RPMI7951 (cell line): ENCODE results near the gene DCXR. TPM values are rescaled to one million over a fixed set of nuclear protein-coding genes. Genes with fewer than 3 reads are reported as not detected.

Source experiments
- DNase-seq: peaks from one replicate; pipeline ENCODE4 v3.0.0-alpha.2; 2012; ENCODE audit warnings: low read depth
- total RNA-seq: library from RNA; depleted of rRNA; stranded (reverse); fragments of >200 nt; shearing (Covaris generic); gene quantifications from 2 replicates; pipeline ENCODE4 v1.2.3, GENCODE V29; 2014

Gene DCXR
- total RNA-seq, 1 experiment from 2014 or later = 82.2 TPM

DNA sequence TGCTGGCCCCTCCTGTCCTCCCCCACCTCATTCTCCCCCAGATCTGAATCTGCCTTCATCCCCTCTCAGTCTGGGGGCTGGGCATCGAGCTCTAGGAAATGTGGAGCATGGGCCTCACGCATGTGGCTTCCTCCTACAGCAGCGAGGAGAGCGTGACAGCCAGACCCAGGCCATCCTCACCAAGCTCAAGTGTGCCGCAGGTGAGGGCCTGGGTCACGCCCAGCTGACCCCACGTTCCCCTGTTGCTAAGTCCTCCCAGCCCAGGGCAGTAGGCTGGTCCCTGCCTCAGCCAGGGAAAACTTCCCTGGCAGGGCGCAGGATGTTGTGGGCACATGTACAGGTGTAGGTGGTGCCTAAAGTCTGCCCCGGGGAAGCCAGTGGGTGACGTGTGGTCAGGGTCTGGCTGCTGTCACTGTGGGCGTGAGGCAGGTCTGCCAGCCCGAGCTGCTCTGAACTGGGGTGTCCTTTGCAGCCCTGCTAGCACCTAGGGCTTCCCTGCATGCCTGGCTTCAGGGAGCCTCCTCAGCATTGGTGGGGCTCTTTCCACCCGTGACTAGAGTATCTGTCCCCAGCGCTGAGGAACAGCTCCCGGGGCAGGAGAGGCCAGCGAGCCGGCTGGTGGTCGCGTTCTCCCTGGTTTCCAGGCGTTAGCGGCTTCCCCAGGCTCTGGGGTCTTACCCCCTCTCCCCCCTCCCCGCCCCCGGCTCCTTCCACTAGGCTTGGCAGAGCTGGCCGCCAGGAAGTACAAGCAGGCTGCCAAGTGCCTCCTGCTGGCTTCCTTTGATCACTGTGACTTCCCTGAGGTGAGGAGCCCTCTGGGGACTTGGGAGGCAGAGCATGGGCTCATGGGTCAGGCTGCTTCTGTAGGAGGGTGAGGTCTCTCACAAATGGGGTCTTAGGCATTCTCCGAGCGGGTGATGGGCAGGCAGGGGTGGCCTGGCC is 17.8 kb upstream of the DCXR start:
- no peak for DNase-seq

DNA sequence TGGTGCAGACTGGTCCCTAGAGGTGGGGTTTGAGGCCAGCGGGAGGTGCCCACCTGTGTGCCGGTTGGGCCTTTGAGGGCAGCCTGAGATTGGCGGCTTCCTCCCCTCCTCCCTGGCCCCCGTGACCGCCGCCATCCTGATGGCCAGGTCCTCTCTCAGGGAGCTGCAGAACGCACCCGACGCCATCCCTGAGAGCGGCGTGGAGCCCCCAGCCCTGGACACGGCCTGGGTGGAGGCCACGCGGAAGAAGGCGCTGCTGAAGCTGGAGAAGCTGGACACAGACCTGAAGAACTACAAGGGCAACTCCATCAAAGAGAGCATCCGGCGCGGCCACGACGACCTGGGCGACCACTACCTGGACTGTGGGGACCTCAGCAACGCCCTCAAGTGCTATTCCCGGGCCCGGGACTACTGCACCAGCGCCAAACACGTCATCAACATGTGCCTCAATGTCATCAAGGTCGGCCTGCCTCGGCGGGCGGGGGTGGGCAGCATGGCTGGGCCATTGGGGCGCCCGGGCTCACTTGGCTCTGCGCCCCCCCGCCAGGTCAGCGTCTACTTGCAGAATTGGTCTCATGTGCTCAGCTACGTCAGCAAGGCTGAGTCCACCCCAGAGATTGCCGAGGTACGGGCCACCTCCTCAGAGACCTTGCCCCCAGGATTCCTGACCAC is 17.0 kb upstream of the DCXR start:
- DNase-seq = no peak

DNA sequence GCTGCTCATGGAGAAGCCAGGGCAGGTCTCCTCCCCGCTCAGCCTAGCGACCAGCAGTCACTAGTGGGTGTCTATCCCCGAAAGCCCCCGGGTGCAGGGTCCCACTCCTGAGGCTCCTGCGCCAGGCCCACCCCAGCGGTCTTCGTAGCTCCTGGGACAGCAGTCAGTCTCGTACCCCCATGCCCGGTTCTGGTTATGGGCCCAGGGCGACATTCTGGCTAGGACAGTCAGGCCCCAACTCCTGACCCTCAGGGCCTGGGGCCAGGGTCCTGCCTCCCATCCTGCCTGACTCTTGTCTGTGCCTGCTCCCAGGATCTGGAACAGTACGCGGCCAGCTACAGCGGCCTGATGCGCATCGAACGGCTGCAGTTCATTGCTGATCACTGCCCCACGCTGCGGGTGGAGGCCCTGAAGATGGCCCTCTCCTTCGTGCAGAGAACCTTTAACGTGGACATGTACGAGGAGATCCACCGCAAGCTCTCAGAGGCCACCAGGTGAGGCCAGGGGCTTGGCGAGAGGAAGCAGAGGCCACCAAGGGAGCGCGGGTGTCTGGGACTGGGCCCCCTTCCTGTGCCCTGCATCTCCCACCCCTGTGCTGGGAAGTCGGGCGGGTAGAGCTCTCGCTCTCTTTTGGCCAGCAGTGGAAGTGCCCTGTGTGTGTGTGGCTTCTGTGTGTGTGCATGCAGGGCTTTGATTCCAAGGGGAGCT is 16.2 kb upstream of the DCXR start:
- DNase-seq = no peak

DNA sequence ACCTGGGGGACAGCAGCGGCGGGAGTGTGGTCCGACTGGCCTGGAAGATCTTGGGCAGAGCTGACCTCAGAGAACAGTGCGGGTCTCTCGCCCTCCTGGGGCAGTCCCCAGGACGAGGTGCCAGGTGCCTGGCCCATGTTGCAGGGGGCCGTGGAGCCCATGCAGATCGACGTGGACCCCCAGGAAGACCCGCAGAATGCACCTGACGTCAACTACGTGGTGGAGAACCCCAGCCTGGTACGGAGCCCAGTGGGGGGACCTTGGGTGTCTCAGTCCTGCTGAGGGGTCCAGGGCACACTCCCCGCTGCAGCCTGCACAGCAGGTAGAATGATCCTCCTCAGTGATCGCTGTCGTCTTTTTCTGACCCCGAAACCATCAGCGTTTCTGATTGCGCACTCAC is 15.6 kb upstream of the DCXR start:
- DNase-seq = no peak

DNA sequence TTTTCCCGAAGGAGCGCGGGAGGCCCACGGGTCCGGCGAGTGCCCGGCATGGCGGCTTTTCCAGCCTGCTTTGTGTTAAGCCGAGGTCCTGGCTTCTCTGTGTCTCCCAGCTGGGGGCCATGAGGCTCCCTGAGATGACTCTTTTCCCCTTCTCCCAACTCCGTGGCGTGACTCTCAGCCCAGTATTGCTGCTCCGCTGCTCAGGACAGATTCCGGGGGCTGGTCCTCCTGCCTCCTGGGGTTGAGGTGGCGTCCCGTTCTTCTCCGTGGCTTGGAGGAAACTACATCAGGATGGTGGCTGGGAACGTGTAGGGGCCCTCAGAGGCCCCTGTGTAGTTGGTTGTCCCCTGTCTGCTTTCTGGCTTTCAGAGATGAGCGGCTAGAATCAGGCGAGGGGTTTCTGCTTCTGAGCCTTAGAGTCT is 15.2 kb upstream of the DCXR start:
- no peak for DNase-seq

DNA sequence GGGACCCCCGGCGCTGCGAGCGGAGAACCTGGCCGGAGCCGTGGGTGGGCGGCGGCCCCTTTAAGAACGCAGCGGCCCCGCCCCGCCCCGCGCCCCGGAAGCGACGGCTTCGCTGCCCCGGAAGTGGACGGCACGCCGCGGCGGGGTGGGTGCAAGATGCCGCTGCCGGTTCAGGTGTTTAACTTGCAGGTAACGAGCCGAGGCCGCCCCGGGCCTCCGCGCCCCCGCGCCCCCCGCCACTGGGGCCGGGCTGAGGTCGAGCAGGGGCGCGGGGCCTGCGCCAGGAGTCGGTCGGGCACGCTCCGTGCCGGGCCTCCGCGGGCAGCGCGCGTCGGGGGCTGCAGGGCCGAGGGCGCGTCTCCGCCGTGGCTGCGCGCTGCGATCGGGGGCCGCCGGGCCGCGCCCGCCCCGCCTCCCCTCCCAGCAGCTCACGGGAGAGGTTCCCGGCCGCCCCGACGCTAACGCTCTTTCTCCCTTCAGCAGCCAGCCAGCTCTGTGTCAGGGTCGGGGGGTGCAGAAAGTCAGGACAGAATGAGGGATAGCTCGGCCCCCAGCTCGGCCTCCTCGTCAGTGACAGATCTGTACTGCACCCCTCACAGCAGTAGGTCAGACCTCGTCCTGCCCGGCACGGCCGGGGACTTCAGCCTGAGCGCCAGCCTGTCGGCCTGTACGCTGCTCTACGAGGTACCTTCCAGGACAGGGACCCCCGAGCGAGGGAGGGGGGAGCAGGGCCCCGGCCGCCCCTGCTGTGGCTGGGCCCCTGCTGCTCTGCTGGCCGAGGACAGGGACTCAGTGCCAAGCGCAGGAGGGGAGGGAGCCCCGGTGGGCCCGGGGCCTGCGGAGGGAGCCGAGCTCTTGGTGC is 14.5 kb upstream of the DCXR start, which contains the start of the genes GPS1 and RFNG:
TSS of gene GPS1 (plus strand) at position 123 of the 862 bp plus-strand sequence. CDS start at position 157, 34 bp downstream.
TSS of gene RFNG (minus strand) at position 36 of the 862 bp plus-strand sequence. CDS start 45 bp downstream, outside the sequence.
- DNase-seq = peak; percentile 52

DNA sequence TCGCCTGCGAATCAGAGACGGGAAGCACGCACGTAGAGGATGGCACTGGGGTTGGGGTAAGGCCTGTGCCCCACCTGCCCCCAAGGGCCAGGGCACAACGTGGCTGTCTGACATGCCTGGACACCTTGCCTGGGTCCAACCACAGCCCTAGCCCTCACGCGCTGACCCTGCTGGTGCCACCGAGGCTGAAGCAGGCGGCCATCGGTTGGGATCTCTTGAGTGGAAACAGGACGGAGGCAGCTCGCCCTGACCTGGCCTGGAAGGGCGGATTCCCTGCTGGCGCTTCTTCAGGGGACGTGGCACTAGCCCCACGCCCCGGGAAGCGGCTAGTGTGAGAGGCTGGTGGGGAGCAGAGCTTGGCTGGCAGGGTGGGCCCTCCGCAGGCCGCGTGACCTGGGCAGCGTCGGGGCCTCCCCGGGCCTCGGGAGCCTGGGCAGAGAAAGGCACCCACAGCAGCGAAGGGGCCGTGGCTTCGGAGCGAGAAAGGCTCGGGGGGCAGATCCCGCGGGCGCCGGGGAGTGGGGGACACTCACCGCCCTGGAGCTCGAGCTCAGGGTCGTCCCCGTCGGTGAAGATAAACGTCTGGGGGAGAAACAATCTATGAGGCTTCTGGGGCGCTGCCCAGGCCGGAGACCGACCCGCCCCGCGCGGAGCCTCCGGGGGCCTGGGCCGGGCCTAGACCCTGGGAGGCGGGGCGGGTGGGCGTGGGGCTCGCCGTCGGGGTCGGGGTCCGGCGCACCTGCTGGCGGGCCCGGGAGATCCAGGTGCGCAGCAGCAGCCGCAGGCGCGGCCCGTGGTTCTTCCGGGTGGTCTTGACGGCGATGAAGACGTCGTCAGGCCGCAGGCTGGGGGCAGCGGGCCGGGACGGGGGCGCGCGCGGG is 13.5 kb upstream of the DCXR start:
- DNase-seq = no peak

DNA sequence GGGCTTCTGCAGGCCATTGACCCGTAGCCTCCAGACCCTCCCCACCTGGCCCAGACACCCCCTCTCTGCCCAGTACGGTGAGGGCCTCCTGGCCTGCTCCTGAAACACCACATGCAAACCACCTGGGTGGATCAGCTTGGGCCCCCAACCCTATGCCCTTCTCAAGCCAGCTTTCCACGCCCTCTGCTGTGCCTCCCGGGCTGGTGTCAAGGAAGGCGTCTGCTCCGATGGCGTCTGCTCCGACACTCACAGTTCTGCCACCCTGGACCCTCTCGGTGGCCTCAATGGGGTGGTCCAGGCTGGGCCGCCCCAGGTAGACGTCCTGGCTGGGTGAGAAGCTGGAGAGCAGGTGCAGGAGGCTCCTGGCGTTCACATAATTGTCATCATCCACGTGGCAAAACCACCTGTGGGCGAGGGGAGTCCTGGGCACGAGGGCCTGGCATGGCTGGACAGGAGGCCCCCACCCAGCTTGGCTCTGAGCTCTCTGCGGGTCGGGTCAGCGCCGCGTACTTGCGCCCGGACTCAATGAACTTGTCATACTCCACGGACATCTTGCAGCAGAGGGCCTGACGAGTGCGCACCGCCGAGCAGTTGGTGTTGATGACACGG is 12.8 kb upstream of the DCXR start:
- no peak for DNase-seq

DNA sequence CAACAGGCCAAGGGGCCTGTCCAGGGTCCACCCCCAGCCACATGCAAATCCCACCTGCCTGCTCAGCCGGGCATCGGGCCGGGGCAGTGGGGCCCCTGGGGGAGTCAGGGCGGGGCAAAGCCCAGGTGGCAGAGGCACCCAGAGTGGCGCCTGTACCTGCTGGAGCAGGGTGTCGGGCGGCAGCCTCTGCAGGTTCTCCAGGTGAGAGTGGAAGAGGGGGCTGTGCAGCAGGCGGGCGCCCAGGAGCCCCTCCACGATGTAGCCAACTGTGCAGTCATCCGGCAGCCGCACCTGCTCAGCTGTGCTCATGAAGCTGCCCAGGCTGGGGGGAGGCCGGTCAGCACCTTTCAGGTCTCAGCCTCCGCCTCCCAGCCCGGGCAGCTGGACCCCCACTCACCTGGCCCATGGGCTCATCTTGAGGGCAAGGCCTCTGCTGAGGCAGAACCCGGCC is 12.0 kb upstream of the DCXR start:
- DNase-seq = no peak

DNA sequence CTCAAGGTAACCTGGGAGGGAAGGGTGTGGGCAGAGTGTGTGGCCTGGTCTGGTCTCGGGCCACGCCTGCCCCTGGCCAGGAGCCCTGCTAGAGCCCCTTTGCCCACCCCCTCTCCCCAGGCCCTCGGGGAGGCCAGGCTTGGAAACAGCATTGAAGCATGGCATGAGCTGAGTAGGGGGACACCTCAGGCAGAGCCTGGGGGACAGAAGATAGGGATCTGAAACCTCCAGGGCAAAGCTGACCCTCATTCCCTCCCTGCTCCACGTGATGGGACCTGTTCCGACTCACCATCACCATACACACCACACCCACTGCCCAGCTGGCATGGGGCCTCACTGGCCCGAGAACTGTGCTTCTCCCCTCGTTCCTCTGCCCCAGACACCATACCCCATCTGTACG is 11.6 kb upstream of the DCXR start:
- DNase-seq = no peak

DNA sequence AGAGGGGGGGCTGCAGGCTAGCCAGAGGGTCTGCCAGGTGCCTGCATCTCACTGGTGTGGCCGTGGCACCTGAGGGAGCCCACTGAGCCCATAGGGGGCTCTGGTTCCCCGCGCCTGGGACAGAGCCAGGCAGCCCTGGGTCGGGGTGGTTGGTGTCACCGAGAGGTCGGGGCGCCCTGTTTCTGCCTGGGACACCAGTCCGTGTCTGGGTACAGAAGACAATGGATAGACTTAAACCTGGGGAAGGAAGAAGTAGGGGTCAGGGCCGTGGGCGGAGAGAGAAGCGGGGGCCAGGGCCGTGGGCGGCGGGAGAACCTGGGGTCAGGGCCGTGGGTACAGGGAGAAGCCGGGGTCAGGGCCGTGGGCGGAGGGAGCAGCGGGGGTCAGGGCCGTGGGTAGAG is 11.1 kb upstream of the DCXR start:
- no peak for DNase-seq

DNA sequence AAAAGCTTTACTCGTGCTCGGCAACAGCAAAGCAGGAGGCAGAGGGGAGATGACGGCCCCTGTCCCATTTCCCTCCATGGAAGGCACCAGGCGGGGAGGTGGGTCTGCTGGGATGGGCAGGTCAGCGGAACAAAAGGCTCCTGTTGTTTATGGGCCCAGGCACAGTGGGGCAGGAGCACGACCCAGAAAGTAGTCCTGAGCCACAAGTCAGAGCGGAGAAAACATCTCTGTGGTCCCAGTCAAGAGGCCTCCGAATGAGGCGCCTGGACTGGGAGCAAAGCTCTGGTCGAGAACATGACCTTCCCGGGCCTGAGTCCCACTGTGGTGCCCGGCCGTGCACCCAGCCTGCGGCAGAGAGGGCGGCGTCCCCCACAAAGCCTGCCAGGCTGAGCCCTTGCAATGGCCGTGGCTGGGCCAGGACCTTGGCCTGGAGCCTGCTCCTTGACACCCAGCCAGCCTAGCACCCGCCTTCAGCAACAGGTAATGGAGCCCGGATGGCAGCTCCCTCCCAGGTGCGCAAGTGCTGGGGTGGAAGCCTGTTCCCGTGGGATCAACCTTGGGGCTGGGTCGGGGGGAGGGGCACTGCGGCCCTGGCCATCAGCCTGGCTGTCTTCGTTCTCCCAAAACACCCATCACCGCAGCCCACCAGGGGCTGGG is 10.5 kb upstream of the DCXR start:
- DNase-seq = no peak

DNA sequence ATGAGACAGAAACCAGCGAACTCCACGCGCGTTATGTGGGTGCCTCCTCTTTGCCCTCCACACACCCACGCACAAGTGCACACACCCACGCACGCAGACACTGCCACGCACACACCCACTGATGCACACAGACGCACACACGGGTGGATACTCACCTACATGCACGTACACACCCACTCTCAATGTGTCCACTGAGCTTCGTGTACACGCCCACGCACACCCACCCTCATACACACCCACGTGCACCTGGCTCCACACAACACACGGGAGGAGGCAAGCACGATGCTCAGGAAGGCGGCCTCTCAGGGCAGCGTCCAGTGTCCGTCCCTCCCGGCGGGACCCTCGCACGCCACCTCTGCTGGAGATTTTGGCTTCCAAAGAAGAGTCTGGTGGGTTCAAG is 9.9 kb upstream of the DCXR start:
- no peak for DNase-seq

DNA sequence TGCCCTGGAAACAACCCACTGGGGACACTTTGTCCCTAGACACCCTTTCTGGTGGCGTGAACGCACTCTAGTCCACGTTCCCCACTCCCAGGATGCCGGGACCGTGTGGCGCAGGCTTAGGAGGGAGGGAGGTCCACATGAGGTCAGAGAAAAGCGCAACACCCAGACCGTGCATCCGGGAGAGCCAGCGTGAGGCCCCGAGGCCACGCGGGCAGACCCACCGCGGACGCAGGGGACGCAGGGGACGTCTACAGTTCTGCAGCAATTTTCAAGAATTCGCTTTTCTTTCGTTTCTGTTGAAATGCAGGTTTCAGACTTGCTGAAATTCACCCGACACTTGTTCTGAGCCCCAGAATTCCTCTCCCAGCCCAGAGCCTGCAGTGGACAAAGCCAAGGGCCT is 9.4 kb upstream of the DCXR start:
- DNase-seq = no peak

DNA sequence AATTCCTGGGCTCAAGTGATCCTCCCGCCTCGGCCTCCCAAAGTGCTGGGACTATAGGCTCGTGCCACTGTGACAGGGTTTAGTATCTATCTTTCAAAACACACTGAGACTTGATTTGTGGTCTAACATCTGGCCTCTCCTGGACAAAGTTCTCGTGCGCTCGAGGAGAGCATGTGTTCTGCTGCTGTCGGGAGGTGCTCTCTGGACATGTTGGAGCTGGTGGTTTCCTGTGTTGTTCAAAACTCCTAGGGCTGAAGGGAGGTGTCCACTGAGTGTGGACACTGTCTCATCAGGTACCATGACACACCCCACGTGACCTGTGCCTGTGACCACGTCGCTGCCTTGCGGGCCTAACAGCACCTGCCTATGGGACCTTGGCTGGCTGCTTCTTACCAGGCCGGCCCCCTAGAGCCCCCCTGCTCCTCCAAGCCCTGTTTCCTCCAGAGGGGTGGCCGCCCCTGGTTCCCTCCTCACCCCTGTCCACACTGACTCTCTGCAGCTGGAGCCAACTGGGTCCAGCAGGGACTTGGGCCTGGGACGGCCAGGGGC is 8.5 kb upstream of the DCXR start:
- DNase-seq = no peak

DNA sequence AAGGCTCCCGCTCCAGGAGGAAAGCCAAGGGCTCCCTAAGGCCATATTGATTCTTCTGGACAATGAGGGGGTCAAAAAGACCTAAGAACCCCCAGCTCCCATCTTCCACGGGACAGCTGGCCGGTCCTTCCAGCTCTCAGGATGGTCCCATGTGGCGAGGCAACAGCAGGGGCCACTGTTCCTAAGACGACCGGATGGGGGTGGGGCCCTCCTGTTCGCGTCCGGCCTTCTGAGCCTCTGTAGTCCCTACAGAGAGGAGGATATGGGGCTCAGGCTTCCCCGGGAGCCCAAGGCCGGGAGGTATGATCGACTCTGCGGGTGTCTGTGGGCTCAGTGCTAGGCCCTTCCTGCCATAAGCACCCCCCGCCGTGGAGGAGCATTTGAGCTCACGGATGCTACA is 6.0 kb upstream of the DCXR start:
- DNase-seq = no peak

DNA sequence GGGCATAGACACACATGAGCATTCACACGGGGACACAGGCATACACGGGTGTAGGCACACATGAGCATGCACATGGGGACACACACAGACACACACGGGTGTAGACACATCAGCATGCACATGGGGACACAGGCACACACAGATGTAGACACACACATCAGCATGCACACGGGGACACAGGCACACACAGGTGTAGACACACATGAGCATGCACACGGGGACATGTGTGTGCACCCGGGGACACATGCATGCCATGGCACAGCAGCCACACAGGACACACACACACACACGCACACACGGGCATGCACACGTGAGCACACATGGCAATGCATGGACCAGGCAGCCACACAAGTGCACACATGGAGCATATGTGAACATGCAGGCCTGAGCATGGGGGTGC is 5.2 kb upstream of the DCXR start:
- no peak for DNase-seq

DNA sequence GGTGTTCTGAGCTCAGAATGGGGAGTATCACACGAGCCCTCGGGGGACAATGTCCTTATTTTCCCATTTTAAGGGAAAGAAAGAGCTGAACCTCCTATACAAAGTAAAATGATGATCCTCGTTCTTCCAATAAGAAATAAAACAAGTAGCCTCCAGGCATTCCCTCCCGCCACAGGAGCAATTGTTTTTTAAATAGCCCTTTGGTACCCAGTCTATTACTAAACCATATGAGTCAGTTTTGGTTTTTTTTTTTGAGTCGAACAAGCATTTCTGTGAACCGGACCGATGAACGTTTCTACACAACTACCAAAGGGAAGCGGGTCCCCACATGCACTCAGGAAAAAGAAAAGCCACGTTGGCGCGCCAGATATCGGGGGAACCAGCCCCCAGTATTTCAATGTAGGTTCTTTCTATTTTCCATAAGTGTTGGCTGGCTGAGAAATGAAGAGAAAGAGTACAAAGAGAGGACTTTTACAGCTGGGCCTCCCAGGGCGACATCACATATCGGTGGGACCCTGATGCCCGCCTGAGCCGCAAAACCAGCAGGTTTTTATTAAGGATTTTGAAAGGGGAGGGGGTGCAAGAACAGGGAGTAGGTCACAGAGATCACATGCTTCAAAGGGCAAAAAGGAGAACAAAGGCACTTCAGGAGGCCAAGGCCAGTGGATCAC is 3.8 kb upstream of the DCXR start:
- DNase-seq = peak; percentile 40
